Measurements from ENCODE around the gene TMEM117. TPM values are rescaled to one million over a fixed set of nuclear protein-coding genes. Genes with fewer than 3 reads are reported as not detected.

Gene TMEM117
- total RNA-seq, 2 donors from 2014 or later = 0.79 to 1.4 TPM

GRCh38 chr12:44286821-44287505 lies 451.1 kb downstream of the TMEM117 start:
- Histone ChIP-seq H3K36me3 (ENCODE audit: control insufficient read depth, insufficient read depth, low read length) (no peaks in the 10 kb centered on the region), H3K9me3 (ENCODE audit: control insufficient read depth, low read length) (no peaks in the 10 kb centered on the region), H3K9ac (ENCODE audit: extremely low read depth, low read length, poor library complexity, severe bottlenecking) (no peak overlapping the region), H3K27me3 (ENCODE audit: control insufficient read depth, insufficient read depth, low read length, poor library complexity, severe bottlenecking) (no peaks in the 10 kb centered on the region), H3K27ac (ENCODE audit: low read depth, low read length) (no peak overlapping the region), H3K4me3 (ENCODE audit: low read length) (no peak overlapping the region), H3K4me1 (ENCODE audit: control insufficient read depth, insufficient read depth, low read length) (no peaks in the 10 kb centered on the region)
- no peak for TF ChIP-seq CTCF (conservative IDR thresholded peaks at IDR 0.05)
- no peak for DNase-seq
- H3K27ac Mint-ChIP-seq = no peak overlapping the region
- H3K27me3 Mint-ChIP-seq (ENCODE audit: insufficient read depth) = no peaks in the 10 kb centered on the region
- no peak overlapping the region for H3K4me3 Mint-ChIP-seq
- H3K36me3 Mint-ChIP-seq (ENCODE audit: low read depth) = no peaks in the 10 kb centered on the region
- no peaks in the 10 kb centered on the region for H3K9me3 Mint-ChIP-seq
- WGBS, 2 experiments (ENCODE audit: insufficient coverage in 1 of 2, insufficient read length in 1 of 2) = 86 to 96% methylated on average over 1 to 2 of the region's 2 CpGs
- H3K4me1 Mint-ChIP-seq = no peaks in the 10 kb centered on the region

GRCh38 chr12:44287545-44287944 lies 451.7 kb downstream of the TMEM117 start:
- TF ChIP-seq CTCF (conservative IDR thresholded peaks at IDR 0.05) = no peak
- no peak for DNase-seq
- no peak overlapping the region for H3K9ac ChIP-seq (ENCODE audit: extremely low read depth, low read length, poor library complexity, severe bottlenecking)
- Mint-ChIP-seq H3K36me3 (ENCODE audit: low read depth) (no peaks in the 10 kb centered on the region), H3K9me3 (no peaks in the 10 kb centered on the region), H3K4me1 (no peaks in the 10 kb centered on the region), H3K27me3 (ENCODE audit: insufficient read depth) (no peaks in the 10 kb centered on the region), H3K4me3 (no peak overlapping the region), H3K27ac (no peak overlapping the region)
- no peaks in the 10 kb centered on the region for H3K27me3 ChIP-seq (ENCODE audit: control insufficient read depth, insufficient read depth, low read length, poor library complexity, severe bottlenecking)
- H3K4me3 ChIP-seq (ENCODE audit: low read length) = no peak overlapping the region
- H3K36me3 ChIP-seq (ENCODE audit: control insufficient read depth, insufficient read depth, low read length) = no peaks in the 10 kb centered on the region
- no peak overlapping the region for H3K27ac ChIP-seq (ENCODE audit: low read depth, low read length)
- H3K4me1 ChIP-seq (ENCODE audit: control insufficient read depth, insufficient read depth, low read length) = no peaks in the 10 kb centered on the region
- no peaks in the 10 kb centered on the region for H3K9me3 ChIP-seq (ENCODE audit: control insufficient read depth, low read length)

- H3K9ac ChIP-seq (ENCODE audit: extremely low read depth, low read length, poor library complexity, severe bottlenecking) = no peak overlapping the region
- Mint-ChIP-seq H3K27ac (no peak overlapping the region), H3K27me3 (ENCODE audit: insufficient read depth) (no peaks in the 10 kb centered on the region), H3K4me1 (peaks cover 2% of the 10 kb centered on the region), H3K4me3 (no peak overlapping the region), H3K9me3 (no peaks in the 10 kb centered on the region), H3K36me3 (ENCODE audit: low read depth) (no peaks in the 10 kb centered on the region)
- H3K9me3 ChIP-seq (ENCODE audit: control insufficient read depth, low read length) = no peaks in the 10 kb centered on the region
- no peak overlapping the region for H3K4me3 ChIP-seq (ENCODE audit: low read length)
- no peaks in the 10 kb centered on the region for H3K27me3 ChIP-seq (ENCODE audit: control insufficient read depth, insufficient read depth, low read length, poor library complexity, severe bottlenecking)
- H3K36me3 ChIP-seq (ENCODE audit: control insufficient read depth, insufficient read depth, low read length) = no peaks in the 10 kb centered on the region
- no peak for DNase-seq
- no peak for TF ChIP-seq CTCF (conservative IDR thresholded peaks at IDR 0.05)
- WGBS, 2 experiments (ENCODE audit: insufficient coverage in 1 of 2, insufficient read length in 1 of 2) = 90 to 91% methylated on average over 1 of the region's 1 CpG
- H3K4me1 ChIP-seq (ENCODE audit: control insufficient read depth, insufficient read depth, low read length) = no peaks in the 10 kb centered on the region
- no peak overlapping the region for H3K27ac ChIP-seq (ENCODE audit: low read depth, low read length)
Measured at GRCh38 chr12:44294649-44295048, 458.8 kb downstream of the TMEM117 start.

Measured in endodermal cell (in vitro differentiated cells).